Osteocyte (in vitro differentiated cells): Measurements from ENCODE around the gene RBMX. TPM values are rescaled to one million over a fixed set of nuclear protein-coding genes. Genes with fewer than 3 reads are reported as not detected.

Source experiments
- DNase-seq: peaks from one replicate; pipeline ENCODE4 v3.0.0; 2021; ENCODE audit warnings: mixed read lengths; ENCODE audit not compliant: unreplicated experiment; ENCODE audit errors: extremely low spot score
- H3K27ac Mint-ChIP-seq: one replicate; pipeline ENCODE4 v1.8.0; 2021; ENCODE audit warnings: mild to moderate bottlenecking, mixed read lengths; ENCODE audit not compliant: unreplicated experiment
- H3K27me3 Mint-ChIP-seq: one replicate; pipeline ENCODE4 v1.8.0; 2021; ENCODE audit warnings: mixed read lengths; ENCODE audit not compliant: unreplicated experiment
- H3K36me3 Mint-ChIP-seq: one replicate; pipeline ENCODE4 v1.8.0; 2021; ENCODE audit warnings: mixed read lengths; ENCODE audit not compliant: unreplicated experiment
- H3K4me1 Mint-ChIP-seq: one replicate; pipeline ENCODE4 v1.8.0; 2021; ENCODE audit warnings: mixed read lengths; ENCODE audit not compliant: unreplicated experiment
- H3K4me3 Mint-ChIP-seq: one replicate; pipeline ENCODE4 v1.8.0; 2021; ENCODE audit warnings: mild to moderate bottlenecking, moderate library complexity, mixed read lengths; ENCODE audit not compliant: unreplicated experiment
- H3K9me3 Mint-ChIP-seq: one replicate; pipeline ENCODE4 v1.8.0; 2021; ENCODE audit warnings: mixed read lengths; ENCODE audit not compliant: unreplicated experiment
- total RNA-seq: library from RNA; stranded (reverse); gene quantifications from 2 replicates; pipeline ENCODE4 v1.2.1, GENCODE V29; 2021
- TF ChIP-seq, protein P1 (sequence below): fragments of 200-600 bp; sonication (generic); IDR thresholded peaks from 2 replicates; pipeline ENCODE4 v1.5.0; 2021; ENCODE audit warnings: antibody characterized with exemption, mild to moderate bottlenecking, moderate library complexity

RBMX gene
- total RNA-seq, 1 donor from 2014 or later = 181 TPM

- Mint-ChIP-seq H3K9me3 (peaks cover 5% of the 10 kb centered on the region), H3K4me3 (no peak overlapping the region), H3K27ac (no peak overlapping the region), H3K27me3 (no peaks in the 10 kb centered on the region), H3K36me3 (peaks cover 20% of the 10 kb centered on the region), H3K4me1 (no peaks in the 10 kb centered on the region)
- TF ChIP-seq, protein P1, sequence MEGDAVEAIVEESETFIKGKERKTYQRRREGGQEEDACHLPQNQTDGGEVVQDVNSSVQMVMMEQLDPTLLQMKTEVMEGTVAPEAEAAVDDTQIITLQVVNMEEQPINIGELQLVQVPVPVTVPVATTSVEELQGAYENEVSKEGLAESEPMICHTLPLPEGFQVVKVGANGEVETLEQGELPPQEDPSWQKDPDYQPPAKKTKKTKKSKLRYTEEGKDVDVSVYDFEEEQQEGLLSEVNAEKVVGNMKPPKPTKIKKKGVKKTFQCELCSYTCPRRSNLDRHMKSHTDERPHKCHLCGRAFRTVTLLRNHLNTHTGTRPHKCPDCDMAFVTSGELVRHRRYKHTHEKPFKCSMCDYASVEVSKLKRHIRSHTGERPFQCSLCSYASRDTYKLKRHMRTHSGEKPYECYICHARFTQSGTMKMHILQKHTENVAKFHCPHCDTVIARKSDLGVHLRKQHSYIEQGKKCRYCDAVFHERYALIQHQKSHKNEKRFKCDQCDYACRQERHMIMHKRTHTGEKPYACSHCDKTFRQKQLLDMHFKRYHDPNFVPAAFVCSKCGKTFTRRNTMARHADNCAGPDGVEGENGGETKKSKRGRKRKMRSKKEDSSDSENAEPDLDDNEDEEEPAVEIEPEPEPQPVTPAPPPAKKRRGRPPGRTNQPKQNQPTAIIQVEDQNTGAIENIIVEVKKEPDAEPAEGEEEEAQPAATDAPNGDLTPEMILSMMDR = no peak
- no peak for DNase-seq
These were observed 24.0 kb downstream of the RBMX start for GRCh38 chrX:136856551-136856950.

DNA sequence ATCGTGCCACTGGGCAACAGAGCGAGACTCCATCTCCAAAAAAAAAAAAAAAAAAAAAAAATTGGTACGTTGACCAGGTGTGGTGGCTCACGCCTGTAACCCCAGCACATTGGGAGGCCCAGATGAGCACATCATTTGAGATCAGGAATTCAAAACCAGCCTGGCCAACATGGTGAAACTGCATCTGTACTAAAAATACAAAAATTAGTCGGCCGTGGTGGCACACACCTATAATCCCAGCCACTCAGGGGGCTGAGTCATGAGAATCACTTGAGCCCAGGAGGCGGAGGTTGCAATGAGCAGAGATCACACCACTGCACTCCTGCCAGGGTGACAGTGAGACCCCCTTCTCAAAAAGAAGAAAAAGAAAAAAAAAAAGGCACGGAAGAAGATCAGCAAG, 24.5 kb downstream of the RBMX start:
- DNase-seq = no peak
- H3K36me3 Mint-ChIP-seq = peaks cover 20% of the 10 kb centered on the region
- H3K27me3 Mint-ChIP-seq = no peaks in the 10 kb centered on the region
- no peak overlapping the region for H3K27ac Mint-ChIP-seq
- H3K4me1 Mint-ChIP-seq = no peaks in the 10 kb centered on the region
- peaks cover 5% of the 10 kb centered on the region for H3K9me3 Mint-ChIP-seq
- TF ChIP-seq, protein P1 = no peak
- H3K4me3 Mint-ChIP-seq = no peak overlapping the region

DNA sequence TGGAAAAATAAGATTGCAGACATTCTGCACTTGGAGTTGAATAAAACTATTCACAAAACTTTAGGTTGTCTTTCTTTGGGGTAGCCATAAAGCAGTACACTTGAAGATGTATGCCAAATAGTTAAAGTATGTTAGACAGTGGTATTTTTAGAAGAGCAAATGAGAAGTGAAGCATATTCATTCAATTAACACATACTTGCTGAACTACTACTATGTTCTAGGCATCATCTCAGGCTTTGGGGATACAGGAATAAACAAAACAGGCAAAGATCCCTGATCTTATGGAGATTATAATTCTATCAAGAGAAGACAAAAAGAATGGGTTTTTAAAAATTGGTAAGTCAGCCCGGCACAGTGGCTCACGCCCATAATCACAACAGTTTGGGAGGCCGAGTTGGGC, 29.0 kb downstream of the RBMX start:
- TF ChIP-seq, protein P1 = no peak
- H3K27me3 Mint-ChIP-seq = no peaks in the 10 kb centered on the region
- no peaks in the 10 kb centered on the region for H3K4me1 Mint-ChIP-seq
- H3K36me3 Mint-ChIP-seq = peaks cover 20% of the 10 kb centered on the region
- DNase-seq = no peak
- H3K9me3 Mint-ChIP-seq = no peaks in the 10 kb centered on the region
- H3K4me3 Mint-ChIP-seq = no peak overlapping the region
- H3K27ac Mint-ChIP-seq = no peak overlapping the region

DNA sequence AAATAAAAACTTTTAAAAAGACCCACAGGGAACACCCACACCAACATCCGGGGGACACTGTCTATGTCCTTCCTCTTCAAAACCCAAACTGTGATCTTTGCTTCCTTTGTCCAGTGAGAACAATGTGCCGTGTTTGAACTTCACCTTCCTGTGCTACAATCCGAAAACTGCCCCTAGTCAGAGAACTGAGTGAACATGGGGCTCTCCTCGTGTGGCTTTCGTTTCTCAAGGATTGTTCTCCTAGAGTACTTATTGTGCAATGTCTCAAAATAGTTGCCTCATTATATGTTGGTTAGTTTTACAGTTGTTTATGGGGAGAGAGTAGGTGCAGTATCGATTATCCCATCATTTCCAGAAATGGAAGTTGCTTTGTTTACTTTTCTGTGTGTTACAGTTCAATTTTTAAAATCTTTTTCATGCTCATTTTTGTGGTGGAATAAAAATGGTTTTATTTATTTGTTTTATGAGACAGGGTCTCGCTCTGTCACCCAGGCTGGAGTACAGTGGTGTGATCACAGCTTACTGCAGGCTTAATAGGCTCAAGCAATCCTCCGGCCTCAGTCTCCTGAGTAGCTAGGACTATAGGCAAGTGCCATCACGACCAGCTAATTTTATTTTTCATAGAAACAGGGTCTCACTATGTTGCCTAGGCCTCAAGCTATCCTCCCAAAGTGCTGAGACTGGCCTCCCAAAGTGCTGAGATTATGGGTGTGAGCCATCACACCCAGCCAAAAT, 29.9 kb downstream of the RBMX start:
- peaks cover 2% of the 10 kb centered on the region for H3K9me3 Mint-ChIP-seq
- TF ChIP-seq, protein P1 = no peak
- H3K36me3 Mint-ChIP-seq = peaks cover 22% of the 10 kb centered on the region
- no peaks in the 10 kb centered on the region for H3K27me3 Mint-ChIP-seq
- H3K27ac Mint-ChIP-seq = no peak overlapping the region
- H3K4me1 Mint-ChIP-seq = no peaks in the 10 kb centered on the region
- no peak for DNase-seq
- no peak overlapping the region for H3K4me3 Mint-ChIP-seq

- Mint-ChIP-seq H3K4me1 (no peaks in the 10 kb centered on the region), H3K27me3 (no peaks in the 10 kb centered on the region), H3K36me3 (peaks cover 28% of the 10 kb centered on the region), H3K4me3 (no peak overlapping the region), H3K9me3 (peaks cover 7% of the 10 kb centered on the region), H3K27ac (no peak overlapping the region)
- TF ChIP-seq, protein P1 = no peak
- no peak for DNase-seq
These were observed 31.1 kb downstream of the RBMX start for GRCh38 chrX:136849395-136849794.
